GM21619 (cell line): ENCODE measurements around the gene INPP5E.
A peak's percentile ranks its signal among the peaks of the same experiment; 100 is the strongest.

Experiments used
- ATAC-seq: cut with Tn5 transposase; IDR thresholded peaks from one replicate; pipeline ENCODE4 v1.9.1; 2021; ENCODE audit not compliant: unreplicated experiment

The INPP5E gene

DNA sequence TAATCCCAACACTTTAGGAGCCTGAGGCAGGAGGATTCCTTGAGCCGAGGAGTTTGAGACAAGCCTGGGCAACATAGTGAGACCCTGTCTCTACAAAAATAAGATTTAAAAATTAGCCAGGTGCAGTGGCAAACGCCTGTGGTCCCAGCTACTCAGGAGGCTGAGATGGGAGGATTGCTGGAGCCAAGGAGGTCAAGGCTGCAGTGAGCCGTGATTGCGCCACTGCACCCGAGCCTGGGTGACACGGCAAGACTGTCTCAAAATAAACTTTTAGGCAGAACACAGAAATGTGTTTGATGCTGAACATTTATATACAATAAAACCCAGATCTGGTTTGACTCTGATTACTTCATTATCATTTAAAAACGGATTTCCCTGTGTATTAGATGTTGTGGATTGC is 34.2 kb downstream of the INPP5E start:
- no peak for ATAC-seq

DNA sequence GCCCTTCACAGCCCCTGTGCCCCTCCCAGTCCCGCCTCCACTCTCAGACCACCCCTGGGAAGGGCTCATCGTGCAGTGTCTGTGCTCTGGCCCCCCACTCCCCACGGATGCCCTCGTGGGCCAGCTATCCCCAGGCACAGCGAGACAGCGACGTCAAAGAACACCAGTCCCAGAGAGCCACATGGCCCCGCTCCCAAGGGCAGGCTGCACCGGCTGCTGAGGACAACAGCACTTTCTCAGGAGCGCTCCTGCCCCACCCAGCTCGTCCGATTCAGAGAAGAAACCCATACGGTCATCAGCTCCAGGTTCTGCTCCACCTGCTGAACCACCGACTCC is 34.9 kb downstream of the INPP5E start:
- no peak for ATAC-seq

DNA sequence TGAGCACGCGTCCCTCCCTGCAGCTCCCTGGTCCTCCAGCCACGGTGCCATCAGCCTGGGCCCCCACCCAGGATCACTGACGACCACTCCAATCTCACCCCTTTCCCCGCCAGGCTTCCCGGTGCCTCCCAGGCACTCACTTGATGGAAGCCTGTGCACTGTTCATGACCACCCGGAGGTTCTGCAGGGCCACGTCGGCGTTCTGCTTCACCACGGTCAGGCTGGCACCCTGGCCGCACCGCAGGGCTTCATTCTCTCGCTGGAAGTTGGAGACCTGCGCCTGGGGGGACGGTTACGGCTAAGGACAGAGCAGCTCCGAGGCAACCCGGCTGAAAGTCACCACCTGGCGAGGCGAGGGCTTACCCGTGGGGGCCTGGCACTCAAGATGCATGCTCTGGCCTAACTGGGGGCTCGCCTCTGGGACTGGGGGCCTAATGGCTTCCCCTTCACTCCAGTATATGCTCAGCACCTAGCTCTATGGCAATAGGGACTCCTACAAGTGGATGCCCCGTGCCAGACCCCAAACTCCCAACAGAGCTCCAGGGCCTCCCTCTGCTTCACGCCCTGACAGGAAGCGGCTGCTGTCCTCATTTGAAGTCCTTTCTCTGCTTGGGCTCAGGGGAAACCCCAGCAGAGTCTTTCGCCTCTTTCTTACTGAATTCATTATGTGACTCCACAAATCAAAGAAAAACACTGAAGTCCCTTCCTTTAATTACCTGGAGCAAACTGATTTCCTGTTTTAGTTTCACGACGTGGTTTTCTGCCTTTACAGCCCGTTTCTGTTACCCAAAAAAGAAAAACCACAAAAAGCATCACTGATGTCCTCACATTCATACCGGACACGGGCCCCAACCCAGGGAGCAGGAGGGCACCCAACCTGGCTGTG is 35.5 kb downstream of the INPP5E start:
- ATAC-seq: no peak

DNA sequence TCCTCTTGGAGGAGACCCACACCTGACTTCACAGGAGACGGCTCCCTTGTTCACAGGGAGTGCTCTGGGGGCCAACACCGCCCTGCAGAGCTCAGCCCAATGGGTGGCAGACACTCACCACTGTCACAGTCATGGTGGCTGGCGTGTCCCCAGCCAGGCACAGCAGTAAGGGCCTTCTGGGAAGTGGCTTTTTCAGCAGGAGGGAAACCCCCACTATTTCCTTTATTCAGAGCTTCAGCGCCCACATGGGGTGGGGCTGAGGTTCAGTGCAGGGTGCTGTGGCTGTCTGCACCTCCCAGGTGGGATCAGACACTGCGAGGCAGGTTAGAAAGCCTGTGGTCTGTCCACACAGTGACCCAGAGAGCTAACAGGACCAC is 36.1 kb downstream of the INPP5E start:
- peak; percentile 27 for ATAC-seq

DNA sequence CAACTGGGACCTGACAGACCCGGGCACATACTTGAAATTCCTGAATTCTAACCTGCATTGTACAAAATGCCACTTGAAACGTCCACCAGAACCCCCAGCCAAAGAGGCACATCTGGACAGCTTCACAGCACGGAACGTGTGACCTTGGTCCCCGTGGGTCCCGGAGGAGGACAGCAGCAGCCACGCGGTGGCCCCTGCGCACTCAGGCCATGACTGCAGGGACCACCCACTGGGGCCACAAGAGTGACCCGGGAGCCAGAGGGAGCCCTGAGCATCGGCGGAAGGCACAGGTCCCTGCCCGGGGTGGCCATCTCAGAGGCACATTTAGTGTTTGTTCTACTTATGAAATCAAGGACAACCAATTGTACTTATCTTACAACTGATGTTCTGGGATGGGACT is 37.6 kb downstream of the INPP5E start:
- ATAC-seq: no peak

DNA sequence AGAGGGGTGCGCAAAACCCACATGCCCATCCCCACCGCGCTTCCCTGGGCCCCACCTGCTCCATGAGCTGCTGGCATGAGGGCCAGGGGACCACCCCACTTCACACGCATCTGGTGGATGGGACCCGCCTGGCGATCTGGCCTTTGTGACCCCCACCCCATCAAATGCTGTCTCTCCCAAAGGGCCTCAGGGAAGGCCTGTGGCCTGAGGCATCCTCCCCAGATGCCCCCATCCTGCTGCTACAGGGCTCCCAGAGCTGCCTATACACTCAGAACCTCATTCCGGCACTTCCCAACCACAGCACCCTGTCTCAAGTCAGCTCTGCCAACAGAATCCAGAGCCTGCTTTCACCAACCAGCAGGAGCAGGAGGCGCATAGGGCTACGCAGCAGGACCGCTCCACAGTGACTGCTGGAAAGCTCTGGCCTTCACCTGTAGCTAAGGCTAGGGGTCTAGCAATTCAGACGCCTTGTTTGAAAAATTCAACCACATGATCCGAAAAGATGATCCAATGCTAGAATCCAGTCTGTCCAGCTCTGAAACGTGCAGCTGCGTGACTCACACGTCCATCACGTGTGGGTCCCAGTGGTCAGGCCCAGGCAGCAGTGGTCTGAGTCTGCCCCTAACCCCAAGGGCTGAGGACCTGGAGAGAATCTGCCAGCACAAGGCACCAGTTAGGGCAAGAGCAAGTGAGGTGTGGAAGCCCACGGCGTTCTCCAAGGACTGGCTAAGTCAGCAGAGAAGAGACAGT is 38.3 kb downstream of the INPP5E start:
- ATAC-seq: no peak

DNA sequence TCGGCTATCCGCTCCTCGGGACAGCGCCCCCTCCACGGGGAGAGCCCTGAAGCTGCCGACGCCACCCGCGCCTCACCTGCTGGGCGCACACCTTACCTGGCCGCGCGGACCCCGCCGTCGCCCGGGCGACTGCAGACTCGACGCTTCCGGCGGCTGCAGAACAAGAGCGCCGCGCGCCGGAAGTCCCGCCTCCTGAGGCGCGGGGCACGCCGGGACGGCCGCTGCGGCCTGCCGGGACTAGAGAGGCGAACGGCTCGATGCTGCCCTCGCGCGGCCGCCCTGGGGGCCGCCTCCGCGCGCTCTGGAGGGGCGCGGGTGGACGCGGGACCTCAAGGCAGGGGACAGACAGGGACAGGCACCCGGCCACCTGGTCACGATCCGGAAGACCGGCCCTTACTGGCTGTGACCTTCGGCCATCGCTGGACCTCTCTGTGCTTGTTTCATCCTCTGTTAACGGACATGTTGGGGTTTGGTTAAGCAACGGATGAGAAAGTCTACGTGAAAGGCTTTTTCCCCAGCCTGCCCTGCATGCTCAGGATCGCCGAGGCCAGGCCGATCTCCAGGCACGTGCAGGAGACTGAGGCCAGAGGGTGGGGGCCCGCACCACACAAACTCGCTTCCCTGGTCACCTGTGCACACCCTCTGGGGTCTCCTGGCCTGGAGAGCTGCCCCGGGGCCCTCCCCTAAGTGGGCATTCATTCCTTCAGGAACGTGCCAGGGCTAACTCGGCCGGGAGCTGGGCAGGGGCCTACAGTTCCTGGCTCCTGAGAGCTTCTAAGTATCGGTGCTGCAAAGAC is 39.4 kb downstream of the INPP5E start, which contains the start of gene SNAPC4:
Gene SNAPC4, minus strand, starts transcription at position 133 of the 797 bp plus-strand sequence. CDS start 1,742 bp downstream, outside the sequence.
- ATAC-seq: peak; percentile 55

DNA sequence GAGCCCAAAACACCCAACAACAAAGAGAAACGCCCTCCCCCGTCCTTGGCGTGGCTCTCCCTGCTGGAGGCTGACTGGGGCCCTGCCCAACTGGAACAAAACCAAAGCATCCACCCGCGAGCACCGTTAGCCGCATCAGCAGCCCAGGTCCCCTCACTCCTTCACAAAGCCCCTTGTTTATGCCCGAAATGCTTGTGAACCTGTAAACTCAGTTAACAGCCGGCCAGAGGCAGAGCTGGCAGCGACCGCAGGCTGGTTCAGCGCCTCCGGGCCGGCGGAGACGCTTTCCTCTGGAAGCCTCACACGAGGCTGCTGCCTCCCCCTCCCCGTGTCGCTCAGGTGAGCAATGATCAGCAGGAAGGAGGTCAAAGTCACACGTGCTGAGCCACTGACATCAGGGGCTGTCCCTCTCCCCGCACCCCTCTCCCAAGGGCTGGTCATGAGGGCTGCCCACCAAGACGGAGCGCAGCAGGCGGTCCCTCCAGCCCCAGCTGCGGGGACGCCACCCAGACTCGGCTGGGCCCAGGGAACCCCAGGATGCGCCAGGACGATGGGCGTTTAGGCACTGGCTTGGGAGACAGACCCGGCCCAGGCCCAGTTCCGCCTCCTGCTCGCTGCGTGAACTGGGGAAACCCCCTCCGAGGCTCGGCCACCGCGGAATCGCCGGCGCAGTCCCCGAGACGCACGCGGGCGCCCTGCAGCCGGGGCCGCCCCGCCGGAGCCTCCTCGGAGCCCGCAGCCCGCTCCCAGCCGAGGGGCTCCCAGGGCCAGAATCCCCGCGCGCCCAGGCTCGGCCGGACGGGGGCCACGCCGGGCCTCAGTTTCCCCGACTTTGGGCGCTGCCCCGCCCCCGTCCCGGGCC is 40.2 kb downstream of the INPP5E start:
- ATAC-seq: peak; percentile 30

DNA sequence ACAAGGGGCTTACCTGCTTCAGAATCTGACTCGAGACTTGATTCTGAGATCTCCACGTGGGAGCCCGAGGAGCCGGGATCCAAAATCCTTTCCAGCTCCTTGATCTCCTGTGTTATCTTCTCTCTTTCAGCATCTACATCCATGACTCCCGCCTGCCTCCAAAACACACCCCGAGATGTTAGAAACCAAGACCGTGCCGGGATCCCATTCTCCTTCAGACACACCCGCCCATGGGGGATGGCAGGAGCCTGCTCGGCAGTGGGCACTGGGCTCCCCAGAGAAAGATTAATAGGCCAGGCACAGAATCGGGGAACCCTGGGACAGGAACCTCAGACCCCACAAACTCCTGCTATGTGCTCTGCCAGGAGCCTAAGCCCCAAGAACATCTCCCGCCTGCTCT is 41.4 kb downstream of the INPP5E start:
- ATAC-seq: no peak

DNA sequence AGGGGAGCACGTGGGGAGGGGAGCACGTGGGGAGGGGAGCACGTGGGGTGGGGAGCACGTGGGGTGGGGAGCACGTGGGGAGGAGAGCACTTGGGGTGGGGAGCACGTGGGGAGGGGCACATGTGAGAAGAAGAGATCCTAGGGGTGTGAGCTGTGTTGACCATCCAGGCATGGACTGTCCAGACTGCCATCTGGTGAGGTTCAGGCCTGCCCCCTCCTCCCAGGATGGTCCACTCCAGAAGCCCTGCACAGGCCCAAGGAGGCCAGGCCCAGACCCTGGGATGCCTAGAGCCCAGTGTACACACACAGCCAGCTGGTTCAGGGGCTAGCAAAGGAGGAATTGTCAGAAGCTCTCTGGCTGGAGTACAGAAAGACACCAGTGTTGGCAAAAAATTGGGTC is 42.0 kb downstream of the INPP5E start:
- ATAC-seq: no peak

DNA sequence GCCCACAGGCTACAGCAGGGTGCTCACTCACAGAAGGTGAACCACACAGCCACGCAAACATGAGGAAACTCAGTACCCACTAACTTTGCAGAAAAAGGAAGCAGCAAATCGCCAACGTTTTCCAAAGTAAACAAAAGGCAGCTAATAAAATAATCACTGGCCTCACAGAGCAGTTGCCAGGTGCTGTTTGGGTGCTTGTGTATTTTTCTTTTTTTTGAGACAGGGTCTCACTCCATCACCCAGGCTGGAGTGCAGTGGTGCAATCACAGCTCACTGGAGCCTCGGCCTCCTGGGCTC is 43.5 kb downstream of the INPP5E start:
- no peak for ATAC-seq

DNA sequence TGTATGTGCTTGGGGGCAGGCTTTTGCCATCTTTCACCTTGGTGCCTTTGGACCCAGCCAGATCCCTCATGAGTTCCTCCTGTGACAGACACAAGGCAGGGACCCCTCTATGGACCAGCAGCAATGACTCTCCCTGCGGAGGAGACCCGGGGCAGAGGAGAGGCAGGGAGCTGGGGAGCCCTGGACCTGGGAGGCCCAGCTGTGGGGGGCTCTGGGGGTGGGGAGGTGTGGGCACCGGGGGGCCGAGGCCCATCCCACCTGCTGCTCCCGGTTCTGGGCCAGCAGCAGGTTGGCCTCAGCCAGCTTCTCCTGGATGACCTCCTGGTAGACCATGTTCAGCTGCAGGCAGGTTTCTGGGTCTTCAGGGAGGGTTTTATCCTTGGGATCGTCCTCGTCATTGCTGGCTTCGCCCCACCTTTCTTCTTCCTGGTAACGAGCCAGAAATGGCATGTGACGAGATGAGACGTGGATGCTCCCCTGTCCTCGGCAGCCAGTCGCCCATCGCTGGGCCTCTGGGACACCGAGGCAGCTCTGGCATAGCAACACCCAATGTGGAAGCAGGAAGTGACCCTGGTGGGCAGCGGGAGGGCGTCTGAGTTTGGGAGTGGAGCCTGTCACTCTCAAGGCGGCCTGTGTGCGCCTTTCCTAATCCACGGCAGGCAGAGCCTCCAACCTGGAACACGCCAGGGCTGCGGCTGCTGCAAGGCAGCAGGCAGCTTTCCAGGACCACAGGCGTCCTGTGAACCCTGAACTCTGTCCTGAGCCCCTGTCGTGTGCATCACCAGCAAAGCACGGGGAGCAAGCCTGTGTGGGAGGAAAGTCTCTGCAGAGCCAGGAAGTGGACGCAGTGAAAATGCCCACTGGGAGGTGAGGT is 44.1 kb downstream of the INPP5E start:
- no peak for ATAC-seq

DNA sequence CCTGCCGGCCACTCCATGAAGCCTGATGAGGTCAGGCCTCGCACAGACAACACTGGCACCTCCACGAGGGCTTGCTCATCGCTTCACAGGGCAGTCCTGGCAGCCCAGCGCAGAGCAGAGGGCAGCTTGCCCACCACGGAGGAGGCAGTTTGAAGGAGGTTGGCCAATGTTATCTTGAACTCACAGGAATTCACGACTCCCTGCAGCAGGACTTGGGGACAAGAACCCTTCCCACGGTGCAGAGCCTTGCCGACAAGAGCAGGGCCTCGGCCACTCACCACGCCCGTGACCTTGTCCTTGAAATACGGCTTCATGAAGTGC is 44.7 kb downstream of the INPP5E start:
- ATAC-seq: no peak

DNA sequence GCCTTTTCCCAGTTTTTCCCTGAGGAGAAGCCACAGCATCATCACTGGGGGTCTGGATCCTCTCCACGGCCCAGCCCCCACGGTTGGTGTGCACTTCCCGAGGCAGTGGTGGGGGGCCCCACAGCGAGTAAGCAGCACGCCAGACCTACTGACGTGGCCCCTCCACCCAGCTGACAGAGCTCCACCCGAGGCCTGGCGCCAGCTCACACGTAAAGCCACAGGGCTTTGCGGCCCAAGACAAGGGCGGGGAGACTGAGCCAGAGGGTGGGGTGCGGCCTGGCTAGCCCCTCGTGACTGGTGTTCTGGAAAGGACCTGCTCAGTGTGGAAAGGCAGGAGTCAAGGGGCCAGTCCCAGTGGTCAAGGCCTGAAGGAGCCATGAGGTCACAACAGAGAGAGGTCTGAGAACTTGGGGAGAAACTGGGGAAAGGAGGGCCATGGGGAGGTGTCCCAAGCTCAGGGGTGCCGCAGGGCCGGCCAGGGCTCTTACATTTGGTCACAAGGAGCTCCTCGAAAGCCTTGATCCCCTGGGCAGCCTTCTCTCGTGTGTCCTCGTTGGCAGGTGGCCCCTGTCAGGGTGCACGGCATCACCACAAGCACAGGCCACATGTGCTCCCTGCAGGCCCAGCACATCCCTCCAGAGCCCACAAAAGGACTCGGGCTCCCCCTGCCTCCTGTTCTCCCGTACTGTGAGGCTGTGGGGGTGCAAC is 45.2 kb downstream of the INPP5E start:
- ATAC-seq: no peak

DNA sequence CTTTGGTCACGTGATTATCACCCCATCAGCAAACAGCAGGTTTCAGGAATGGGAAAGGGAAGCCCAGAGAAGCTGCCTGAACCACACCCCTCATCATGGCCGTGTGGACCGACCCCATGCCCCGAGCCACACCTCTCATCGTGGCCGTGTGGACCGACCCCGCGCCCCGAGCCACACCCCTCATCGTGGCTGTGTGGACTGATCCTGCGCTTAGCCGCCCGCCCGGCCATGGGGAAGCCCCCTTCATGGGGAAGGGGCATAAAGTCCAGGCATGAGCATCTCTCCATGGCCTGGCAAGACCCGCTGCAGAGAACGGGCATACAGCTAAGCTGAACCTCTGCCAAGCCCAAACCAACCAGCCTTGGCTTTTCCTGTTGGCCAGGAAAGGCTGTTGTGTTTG is 46.1 kb downstream of the INPP5E start:
- ATAC-seq: no peak

DNA sequence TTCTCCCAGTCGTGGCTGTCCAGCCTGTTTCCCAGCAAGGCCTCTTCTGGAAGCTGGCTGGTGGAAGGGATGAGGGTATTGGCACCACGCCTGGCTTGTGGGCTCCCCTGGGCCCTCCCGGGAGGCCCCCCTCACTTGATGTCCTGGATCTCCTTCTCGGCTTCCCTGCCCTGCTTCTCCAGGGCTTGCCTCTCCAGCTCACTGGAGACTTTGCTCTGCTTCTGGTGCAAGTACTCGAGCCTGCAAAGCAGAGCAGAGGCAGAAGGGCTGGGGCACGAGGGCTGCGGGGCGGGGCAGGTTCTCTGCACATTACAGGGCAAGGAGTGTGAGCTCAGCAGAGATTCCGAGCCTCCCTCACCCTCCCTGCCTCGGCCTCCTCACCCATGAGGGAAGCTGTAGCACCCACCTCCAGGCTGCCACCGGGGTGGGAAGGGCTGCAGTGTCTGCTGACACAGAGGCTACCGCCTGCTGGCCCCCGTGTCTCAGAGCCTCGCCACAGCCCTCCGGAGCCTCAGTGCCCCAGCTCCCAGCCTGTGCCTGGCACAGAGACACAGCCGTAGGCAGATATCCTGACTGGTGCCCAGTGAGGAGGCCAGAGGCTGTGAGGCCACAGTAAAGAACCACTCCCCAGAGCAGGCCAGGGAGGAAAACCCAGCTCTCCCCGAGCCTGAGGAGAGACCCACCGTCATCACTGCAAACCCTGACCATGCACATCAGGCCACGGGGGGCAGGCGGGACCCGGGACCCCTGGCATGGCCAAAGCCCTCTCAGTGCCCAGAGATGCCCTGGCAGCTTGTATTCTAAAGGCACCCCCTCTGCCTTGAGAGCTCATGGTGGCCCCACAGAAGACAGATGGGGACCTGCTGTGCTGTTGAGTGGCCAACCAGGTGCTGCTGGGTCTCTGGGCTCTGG is 46.9 kb downstream of the INPP5E start:
- no peak for ATAC-seq

DNA sequence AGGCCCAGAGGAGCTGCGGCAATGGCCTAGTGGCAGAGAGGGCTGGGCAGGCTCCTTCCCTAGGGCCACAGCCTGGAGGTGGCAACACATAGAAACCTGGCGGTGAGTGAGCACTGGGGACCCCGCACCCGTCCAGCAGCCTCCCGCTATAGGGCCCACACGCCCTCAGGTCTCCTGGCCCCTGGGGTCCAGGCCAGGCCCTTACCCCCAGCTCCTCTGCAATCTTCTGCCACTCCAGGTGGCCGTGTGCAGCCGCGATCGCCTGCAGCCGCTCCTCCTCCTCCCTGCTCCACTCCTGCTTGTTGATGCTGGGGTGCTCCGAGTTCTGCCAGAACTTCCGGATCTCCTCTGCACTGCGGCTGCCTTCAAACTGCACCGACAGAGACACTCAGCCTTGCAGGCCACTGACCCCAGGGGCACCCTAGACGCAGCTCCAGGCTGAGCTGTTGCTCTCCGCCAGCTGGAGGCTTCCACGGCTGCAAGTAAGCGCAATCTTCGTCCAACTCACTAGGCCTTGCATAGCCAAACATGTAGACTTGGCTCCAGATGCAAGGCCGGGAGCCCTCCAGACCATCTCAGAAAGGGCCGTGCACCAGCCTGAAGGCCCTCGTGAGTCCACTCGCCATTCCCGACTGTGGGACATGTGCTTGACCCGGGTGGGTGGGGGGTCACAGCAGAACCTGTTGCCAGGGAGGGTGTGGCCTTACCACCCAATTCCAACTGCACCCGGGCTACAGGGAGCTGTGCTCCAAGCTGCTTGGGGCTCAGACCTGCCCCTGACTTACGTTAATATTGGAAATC is 47.7 kb downstream of the INPP5E start:
- no peak for ATAC-seq

DNA sequence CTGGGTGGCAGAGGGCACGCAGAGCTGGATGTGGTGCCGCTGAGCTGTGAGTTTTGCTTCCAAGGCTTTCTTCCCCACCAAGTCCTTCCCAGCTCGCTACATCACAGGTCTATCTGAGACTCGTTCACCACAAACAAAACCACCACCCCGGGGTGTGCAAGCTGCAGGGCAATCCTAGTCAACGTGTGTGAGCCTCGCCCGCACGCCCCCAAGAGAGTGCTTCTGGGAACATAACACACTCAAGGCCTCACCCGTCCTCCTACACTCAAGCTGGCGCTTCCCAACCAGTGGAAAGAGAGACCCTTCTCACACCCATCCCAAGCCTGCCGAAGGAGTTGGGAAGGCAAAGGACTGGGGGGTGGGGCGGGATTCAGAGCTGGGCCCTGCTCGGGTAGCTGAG is 50.2 kb downstream of the INPP5E start:
- no peak for ATAC-seq
